ENCODE data around the gene DENND1A. TPM values are rescaled to one million over a fixed set of nuclear protein-coding genes. Genes with fewer than 3 reads are reported as not detected.

DENND1A gene
- total RNA-seq, 1 donor from 2014 or later: 23.0 TPM

- DNase-seq: no peak
- no peak for ATAC-seq
- intact Hi-C loops (cut with DNase I): no loop called here
- Histone ChIP-seq H3K36me3 (no peaks in the 10 kb centered on the region), H3K27ac (no peak overlapping the region), H3K4me3 (no peak overlapping the region), H3K27me3 (ENCODE audit: low read depth) (no peaks in the 10 kb centered on the region), H3K4me1 (no peaks in the 10 kb centered on the region), H3K9me3 (no peaks in the 10 kb centered on the region)
- TF ChIP-seq CTCF (IDR thresholded peaks at IDR 0.05): no peak
These were observed 151.6 kb downstream of the DENND1A start for GRCh38 chr9:123778232-123778902.

GRCh38 chr9:123776708-123777537 is 153.0 kb downstream of the DENND1A start:
- DNase-seq: no peak
- no peaks in the 10 kb centered on the region for H3K36me3 ChIP-seq
- no peaks in the 10 kb centered on the region for H3K9me3 ChIP-seq
- no peak overlapping the region for H3K4me3 ChIP-seq
- no peak for TF ChIP-seq CTCF (IDR thresholded peaks at IDR 0.05)
- no peaks in the 10 kb centered on the region for H3K27me3 ChIP-seq (ENCODE audit: low read depth)
- H3K4me1 ChIP-seq: no peaks in the 10 kb centered on the region
- intact Hi-C loops (cut with DNase I): no loop called here
- H3K27ac ChIP-seq: no peak overlapping the region
- no peak for ATAC-seq

- H3K27me3 ChIP-seq (ENCODE audit: low read depth): no peaks in the 10 kb centered on the region
- no peak for TF ChIP-seq CTCF (IDR thresholded peaks at IDR 0.05)
- intact Hi-C loops (cut with DNase I): no loop called here
- DNase-seq (no peak), ATAC-seq (no peak)
- no peak overlapping the region for H3K27ac ChIP-seq
- H3K4me3 ChIP-seq: no peak overlapping the region
- H3K4me1 ChIP-seq: no peaks in the 10 kb centered on the region
- no peaks in the 10 kb centered on the region for H3K9me3 ChIP-seq
- H3K36me3 ChIP-seq: no peaks in the 10 kb centered on the region
These were observed 154.3 kb downstream of the DENND1A start for GRCh38 chr9:123775289-123776284.

- intact Hi-C loops (cut with DNase I): no loop called here
These were observed 156.1 kb downstream of the DENND1A start for GRCh38 chr9:123773783-123774182.

More at GRCh38 chr9:123773783-123774182, 156.1 kb downstream of the DENND1A start:
- H3K27ac ChIP-seq: no peak overlapping the region
- H3K27me3 ChIP-seq (ENCODE audit: low read depth): no peaks in the 10 kb centered on the region
- DNase-seq (no peak), ATAC-seq (no peak)
- H3K4me3 ChIP-seq: no peak overlapping the region
- H3K36me3 ChIP-seq: no peaks in the 10 kb centered on the region
- no peaks in the 10 kb centered on the region for H3K4me1 ChIP-seq
- H3K9me3 ChIP-seq: no peaks in the 10 kb centered on the region
- no peak for TF ChIP-seq CTCF (IDR thresholded peaks at IDR 0.05)

Data from lower lobe of right lung (tissue), 2 donors.